SK-N-MC (cell line): ENCODE data around the gene MTHFS.

ENCODE experiments used
- EZH2 ChIP-seq: fragments of 200-600 bp; sonication (generic); IDR thresholded peaks from one replicate; pipeline ENCODE4 v1.6.1; 2017; ENCODE audit warnings: antibody characterized with exemption
- FOXP2 ChIP-seq: optimal IDR thresholded peaks from 2 replicates; pipeline ENCODE3; 2011; ENCODE audit warnings: mild to moderate bottlenecking, moderate library complexity; ENCODE audit not compliant: insufficient read depth; ENCODE audit errors: extremely low read length, control extremely low read depth
- POLR2AphosphoS5 ChIP-seq: IDR thresholded peaks from 2 replicates; pipeline ENCODE4 v1.6.1; 2012; ENCODE audit warnings: mild to moderate bottlenecking, low read depth, low read length, borderline replicate concordance

GRCh38 chr15:79812541-79812940, 84.3 kb downstream of the MTHFS start:
- TF ChIP-seq POLR2AphosphoS5 (no peak), EZH2 (no peak), FOXP2 (no peak)
